HG02884 (cell line): Measurements from ENCODE around the gene LAMA5.

Experiments
- ATAC-seq: cut with Tn5 transposase; IDR thresholded peaks from one replicate; pipeline ENCODE4 v1.9.1; 2021; ENCODE audit warnings: mild to moderate bottlenecking, moderate library complexity; ENCODE audit not compliant: unreplicated experiment

The LAMA5 gene

DNA sequence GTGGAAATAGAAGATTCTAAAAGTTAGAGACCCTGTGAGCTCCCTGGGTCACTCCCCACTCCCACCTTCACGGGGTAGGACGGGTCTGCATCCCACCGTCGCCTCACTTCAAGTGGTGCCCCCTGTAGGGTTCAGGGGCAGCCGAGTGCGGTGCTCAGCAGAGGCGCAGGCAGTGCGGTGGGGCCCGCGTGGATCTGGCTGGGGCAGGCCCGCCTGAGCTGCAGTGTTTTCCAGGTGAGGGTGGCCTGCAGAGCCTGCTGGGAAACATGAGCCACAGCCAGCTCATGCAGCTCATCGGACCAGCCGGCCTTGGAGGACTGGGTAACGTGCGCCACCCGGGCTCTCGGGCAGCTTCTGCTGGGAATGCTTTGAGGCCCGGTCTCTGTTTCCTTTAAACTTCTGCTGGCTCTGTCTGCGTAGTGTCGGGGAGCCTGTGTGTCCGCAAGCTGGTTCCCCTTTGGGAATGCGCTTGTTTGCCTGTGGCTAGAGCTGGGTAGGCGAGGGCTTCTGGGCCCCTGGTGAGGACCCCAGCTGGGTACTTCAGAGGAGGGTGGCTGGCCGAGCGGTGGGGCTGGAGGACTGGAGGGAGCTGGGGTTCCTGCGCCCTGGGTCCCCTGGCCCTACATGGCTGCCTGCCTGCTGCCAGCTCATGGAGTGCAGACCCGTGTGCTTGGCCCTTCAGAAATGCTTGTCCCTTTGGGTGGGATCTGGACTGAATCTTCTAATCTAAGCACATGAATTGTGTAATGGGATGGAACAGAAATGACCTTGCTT is 60.5 kb downstream of the LAMA5 start:
- no peak for ATAC-seq

GRCh38 chr20:62305765-62306413 is 61.2 kb downstream of the LAMA5 start:
- ATAC-seq, result no peak

DNA sequence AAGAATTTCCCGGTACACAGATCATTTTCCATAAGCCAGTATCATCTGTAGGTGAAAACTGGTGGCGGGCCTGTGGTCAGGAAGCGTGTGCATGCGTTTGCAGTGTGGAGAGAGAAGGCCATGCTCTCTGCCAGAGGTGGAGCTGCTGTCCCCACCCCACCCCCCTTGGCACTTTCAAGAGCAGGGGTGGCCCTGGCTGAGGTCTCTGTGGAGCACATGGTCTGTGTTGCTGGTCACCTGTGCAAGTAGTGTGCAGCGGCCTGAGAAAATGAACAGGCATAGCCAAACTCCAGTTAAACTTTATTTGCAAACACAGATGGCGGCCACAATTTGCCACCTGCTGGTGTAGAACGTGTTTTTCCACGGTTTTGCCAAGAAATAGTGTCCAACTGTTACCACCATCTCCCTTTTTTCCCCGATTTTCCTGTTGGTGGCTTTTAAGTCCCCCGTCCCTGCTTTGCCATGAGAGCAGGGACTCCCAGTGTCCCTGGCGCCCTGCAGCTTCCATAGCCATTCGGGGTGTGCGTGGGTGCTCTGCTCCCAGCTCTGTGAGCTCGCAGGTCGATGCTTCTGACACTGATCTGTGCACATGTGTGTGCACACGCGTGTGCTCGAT is 61.9 kb downstream of the LAMA5 start:
- ATAC-seq, result no peak

- ATAC-seq, result no peak
Measured at GRCh38 chr20:62304331-62305148, 62.6 kb downstream of the LAMA5 start.

DNA sequence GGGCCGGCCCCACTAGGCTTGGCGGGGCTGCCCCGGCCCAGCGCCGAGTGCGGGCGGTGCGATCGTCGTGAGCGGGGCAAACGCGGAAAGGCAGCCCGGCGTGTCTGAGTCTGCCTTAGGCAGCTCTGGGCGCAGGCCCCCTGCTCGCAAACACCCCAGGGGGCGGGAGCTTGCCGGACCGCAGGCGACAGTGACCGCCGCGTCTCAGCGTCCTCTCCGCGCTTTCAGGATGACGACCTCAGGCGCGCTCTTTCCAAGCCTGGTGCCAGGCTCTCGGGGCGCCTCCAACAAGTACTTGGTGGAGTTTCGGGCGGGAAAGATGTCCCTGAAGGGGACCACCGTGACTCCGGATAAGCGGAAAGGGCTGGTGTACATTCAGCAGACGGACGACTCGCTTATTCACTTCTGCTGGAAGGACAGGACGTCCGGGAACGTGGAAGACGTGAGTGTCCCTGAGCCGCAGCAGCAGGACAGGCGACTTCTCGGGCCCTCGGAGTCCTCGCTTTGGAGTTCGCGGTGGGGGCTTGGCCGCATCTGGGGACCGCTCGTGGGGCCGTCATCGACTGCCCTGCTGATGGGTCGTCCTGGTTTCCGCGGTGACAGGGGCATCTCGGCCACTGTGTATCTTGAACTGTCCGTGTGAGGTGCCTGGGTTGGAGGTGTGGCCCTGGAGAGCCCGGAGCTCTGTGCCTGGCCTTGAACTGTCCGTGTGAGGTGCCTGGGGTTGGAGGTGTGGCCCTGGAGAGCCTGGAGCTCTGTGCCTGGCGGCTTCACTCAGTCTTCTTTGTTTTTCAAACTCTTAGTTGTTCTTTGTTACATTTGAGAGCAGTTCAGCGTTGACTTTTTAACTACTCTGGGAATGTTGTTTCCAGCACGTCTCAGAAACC is 63.5 kb downstream of the LAMA5 start:
- peak; percentile 1 for ATAC-seq

- no peak for ATAC-seq
Measured at GRCh38 chr20:62303062-62303339, 64.1 kb downstream of the LAMA5 start.

DNA sequence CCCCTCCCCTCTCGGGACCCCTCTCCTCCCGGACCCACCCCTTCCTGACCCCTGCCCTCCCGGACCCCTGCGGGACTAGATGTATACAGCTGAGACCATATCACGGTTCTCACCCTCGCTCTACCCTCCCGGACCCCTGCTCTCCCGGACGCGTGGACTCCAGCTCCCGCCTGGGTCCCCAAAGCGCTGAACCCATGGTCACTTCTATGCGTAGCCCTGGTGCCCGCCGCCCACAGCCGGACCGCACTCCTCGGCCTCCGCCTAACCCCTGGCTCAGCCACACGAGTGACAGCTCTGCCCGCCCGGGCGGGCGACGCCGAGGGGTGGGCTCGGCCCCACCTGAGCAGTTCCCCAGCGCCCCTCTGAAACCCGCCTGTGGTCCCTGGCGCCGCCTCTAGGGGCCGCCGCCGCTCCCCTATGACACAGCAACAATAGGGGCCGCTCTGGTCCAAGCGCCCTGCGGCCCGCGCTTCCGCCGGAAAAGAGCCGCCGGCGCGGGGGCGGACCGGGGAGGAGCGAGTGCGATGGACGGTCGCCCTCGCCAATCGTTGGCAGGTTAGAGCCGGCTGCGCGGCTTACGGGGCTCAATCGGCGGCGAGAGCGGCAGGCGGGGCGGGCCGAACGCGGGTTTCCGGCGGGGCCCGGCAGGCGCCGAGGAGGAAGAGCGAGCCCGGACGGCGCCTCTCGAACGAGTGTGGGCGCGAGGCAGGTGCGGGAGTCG is 64.6 kb downstream of the LAMA5 start, which contains the start of gene ADRM1:
TSS of gene ADRM1 (plus strand) at position 657 of the 721 bp plus-strand sequence. CDS start 572 bp downstream, outside the sequence.
- peak; percentile 83 for ATAC-seq

GRCh38 chr20:62301773-62302340 is 65.3 kb downstream of the LAMA5 start:
- no peak for ATAC-seq

DNA sequence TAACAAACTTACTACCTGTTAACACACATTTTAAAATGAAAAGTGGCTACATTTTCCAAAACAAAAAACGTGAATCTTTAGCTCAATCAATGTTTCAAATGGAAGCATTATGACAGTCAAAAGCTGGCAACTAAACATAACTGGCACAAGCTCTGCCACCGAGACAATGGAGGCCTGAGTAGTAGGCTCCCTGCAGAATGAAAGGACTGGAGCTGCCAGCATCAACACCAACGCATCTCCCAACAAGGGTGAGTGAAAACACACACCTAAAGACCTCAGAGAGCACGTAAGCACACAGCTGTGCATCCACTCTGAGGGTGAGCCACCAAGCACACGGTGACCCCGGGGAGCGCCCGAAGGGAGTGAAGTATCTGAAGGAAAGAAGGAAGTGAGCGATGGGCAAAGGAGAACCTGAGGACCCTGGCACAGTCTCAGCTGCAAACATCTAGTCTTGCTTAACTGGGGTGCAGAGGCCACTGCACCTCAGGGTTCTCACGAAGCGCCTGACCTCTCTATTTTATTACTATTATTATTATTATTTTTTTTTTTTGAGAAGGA is 65.9 kb downstream of the LAMA5 start:
- ATAC-seq, result no peak

- ATAC-seq, result no peak
Measured at GRCh38 chr20:62300319-62300718, 66.8 kb downstream of the LAMA5 start.

- ATAC-seq, result no peak
Measured at GRCh38 chr20:62299666-62300236, 67.4 kb downstream of the LAMA5 start.

- no peak for ATAC-seq
Measured at GRCh38 chr20:62298577-62299249, 68.4 kb downstream of the LAMA5 start.

- no peak for ATAC-seq
Measured at GRCh38 chr20:62297449-62298227, 69.5 kb downstream of the LAMA5 start.

DNA sequence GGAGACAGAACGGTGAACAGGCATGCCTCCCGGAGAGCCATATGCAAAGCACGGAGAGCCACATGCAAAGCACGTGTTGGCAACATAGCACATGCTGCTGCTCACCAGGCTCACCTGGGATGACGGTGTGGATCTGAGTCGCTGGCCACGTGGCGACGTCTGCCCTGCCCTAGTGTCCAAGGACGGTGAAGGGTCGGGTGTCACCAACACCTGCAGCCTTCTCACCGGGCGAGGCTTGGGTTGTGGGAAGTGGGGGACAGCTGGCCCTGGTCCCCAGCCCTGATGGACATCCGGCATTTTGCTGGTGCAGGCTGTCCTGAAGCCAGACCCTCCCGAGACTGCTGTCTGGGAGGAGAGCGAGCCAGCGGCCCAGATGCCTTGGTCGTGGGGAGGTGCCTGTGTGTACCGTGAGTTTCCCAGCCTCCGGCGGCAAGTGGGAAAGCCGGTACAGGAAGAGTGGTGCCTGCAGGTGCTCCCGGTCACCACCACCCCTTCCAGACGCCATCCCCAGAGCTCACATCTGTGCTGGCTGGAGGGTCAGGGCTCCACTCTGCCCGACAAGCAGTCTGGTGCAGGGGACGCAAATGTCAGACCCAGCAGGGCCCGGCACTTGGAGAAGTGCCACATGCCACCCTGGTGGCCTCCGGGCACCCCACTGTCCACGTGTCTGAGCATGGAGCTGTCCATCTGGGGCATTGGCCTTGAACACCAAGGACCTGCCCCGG is 70.2 kb downstream of the LAMA5 start:
- no peak for ATAC-seq

DNA sequence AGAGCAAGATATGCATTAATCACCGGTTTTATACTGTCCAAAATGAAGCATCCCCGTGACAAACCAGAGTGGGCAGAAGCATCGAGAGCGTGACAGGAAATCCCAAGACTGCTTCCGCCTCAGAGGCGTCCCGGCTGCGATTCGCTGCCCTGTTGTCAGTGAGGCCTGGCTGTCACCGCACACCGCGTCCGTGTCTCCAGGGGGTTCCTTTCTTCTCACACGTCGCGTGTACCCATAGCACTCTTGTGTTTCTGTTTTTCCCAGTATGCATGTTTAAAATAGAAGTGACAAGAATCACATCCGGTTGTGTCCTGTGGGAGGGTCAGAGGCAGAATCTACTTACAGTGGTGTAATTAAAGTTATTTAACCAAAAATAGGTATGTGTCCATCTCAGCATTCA is 72.6 kb downstream of the LAMA5 start:
- ATAC-seq, result no peak

- ATAC-seq, result no peak
Measured at GRCh38 chr20:62293946-62294345, 73.2 kb downstream of the LAMA5 start.
